ENCODE measurements around the gene SLC1A7.

SLC1A7 gene

DNA sequence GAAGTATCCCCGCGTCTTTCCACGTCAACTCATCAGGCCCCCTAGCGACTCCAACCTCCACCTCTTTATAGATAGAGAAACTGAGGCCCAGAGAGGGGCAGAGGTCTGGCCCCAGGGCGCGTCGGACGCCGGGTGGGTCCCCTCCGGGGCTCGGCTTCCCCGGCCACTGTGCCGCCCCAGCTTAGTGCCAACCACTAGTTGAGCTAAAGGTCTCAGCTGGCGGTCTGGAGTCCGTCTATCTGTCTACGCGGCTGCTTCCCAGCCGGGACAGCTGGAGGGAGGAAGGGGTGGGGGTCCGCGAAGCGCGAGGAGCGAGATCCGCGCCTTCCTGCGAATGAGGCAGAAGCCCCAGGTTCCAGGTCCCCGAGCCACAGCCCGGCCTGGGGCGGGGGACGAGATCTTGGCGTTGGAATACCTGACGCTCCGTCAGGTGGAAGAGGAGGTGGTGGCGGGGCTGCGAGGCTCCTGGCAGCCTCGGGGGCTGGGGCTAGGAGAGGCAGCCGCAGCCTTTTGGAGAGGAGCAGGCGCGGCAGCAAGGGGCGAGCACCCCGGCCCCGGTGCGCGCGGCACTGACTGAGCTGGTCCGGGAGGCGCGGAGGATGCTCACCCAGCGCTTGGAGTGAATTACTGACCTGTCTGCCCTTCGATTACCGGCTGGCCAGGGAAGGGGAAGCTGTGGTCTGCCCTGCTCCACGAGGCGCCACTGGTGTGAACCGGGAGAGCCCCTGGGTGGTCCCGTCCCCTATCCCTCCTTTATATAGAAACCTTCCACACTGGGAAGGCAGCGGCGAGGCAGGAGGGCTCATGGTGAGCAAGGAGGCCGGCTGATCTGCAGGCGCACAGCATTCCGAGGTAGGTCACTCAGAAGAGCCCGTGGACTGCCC is 79.5 kb downstream of the SLC1A7 start:
- DNase-seq (ENCODE audit: low read depth in 2 of 3, low spot score in 1 of 3): no peak

DNA sequence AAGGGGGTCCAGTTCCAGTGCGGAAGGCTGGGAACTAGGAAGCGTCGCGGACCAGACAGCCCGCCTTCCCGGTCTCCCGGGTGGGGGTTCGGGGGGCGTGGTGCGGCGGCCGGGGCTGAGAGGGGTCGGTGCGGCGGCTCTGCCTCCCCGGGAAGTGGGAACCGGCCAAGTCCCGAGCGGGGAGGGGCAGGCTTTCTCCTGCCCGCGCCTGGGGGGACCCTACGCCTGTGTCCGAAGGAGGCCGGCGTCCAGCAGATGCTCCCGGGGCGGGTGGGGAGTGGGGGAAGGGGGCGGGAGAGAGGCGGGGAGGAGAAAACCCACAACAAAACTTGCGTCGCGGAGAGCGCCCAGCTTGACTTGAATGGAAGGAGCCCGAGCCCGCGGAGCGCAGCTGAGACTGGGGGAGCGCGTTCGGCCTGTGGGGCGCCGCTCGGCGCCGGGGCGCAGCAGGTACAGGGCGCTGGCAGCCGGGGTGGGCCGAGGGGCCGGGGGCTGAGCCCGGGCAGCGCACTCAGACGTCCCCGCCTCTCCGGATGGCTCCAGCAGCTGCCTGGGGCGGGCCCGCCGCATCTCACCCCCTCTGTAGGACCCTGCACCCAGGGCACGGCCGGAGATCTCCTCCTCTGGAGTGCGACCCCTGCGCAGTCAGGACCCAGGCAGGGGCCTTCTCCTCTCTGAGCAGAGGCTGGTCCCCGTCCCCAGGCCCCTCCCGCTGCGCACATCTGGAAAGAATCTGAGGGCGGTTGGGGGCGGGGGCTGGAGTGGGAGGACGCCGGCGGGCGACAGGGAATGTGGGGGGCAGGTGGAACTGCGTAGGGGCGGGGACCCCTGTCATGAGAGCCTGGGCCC is 80.4 kb downstream of the SLC1A7 start, which contains the start of gene PODN:
Gene PODN, plus strand, starts transcription at position 355 of the 849 bp plus-strand sequence. CDS start 7,643 bp downstream, outside the sequence.
- no peak for DNase-seq (ENCODE audit: low read depth in 2 of 3, low spot score in 1 of 3)

DNA sequence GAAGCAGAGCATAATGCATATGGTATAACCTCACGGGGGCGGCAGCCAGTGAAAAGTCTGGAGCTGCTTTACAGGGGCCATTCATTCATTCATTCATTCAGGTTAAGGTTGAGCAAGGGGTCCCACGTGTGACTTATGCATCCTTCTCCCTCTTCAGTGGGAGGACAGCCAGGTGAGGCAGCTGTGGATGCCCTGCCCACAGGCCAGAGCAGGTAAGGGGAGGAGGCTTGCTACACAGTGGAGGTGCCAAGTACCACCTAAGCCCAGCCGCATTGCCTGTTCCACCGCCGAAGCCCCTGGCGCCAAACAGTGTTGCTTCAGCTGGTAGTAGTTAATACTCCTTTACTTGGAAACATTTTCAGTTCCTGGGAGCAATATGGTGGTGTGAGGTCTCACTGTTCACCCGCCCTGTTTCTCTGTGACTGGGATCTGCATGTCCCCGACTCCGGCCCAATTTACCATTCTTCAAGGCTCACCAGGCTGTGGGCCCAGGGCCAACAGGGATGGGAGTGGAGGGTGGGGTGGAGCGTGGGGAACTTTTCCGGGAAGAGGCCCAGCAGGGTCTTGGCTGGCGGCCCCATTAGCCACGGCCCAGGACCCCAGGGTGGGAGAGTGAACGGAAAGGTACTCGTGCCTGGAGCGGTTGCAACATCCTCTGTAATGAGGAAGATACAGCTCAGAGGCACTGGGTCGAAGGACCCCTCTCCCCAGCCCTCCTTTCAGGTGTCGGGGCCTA is 81.1 kb downstream of the SLC1A7 start:
- no peak for DNase-seq (ENCODE audit: low read depth in 2 of 3, low spot score in 1 of 3)

DNA sequence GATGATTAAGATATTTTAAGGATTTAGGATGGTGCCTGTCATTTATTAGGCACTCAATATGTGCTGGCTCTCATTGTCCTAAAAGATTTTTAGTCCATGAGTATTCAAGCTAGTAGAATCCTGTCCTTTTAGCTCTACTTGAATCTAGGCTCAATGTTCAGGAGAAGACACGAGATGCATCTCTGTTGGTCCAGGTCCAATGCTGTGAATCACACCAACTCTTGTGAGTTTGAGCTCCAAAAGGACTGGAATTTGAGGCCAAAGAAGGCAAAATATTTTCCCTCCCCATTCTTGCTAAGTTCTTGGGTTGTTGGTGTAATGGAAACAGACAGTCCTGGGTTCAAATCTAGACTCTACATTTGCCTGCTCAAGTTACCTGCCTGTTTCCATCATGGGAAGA is 81.9 kb downstream of the SLC1A7 start:
- no peak for DNase-seq (ENCODE audit: low read depth in 2 of 3, low spot score in 1 of 3)

DNA sequence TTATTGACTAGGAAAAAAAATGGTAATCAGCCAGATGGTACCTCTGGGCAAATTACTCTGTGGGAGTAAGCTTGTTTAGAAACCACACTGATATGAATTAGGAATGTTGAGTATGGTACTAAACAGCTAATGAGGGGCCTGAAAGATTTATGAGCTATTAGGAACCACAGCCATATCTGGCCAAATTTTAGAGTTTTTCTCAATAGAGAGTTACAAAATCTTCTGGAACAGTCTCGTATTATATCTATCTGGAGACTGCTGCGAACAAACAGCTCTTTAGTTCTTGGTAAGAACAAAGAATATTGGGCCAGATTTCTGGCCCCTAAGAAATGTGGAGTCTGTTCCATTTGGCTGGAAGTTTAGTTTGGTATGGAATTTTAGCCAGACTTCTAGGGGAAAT is 85.3 kb downstream of the SLC1A7 start:
- DNase-seq (ENCODE audit: low read depth in 2 of 3, low spot score in 1 of 3): no peak

DNA sequence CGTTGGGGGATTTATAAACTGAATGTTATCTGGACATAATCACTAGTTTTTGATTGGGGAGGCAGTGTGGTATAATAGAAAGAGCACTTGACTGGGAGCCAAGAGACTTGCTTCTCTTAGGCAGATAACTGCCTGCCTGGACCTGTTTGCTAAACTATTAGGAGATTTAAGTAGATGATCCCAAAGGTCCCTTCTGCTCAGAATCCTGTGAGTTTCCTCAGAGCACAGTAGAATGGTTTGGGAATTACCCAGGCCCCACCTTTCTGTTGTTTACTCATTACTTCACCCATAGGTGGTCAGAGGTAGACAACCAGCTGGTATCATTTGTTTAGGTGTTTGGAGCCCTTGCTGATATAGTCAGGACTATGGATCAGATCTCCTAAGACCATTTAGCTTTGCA is 90.8 kb downstream of the SLC1A7 start:
- no peak for DNase-seq (ENCODE audit: low read depth in 2 of 3, low spot score in 1 of 3)

DNA sequence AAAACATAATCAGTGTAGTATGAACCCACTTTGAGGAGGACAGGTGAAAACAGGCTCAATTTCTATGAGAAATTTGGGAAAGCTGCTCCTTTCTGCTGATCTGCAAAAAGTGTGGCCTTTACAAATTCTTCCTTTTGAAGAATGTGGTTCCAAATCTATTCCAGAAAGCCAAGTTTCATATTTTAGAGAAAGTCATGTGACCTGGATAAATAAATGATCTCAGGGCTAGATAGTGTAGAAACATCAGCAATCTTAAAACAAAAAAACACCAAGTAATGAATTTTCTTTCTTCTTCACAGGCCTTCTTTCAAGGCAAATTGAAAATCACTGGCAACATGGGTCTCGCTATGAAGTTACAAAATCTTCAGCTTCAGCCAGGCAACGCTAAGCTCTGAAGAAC is 92.1 kb downstream of the SLC1A7 start:
- no peak for DNase-seq (ENCODE audit: low read depth in 2 of 3, low spot score in 1 of 3)

DNA sequence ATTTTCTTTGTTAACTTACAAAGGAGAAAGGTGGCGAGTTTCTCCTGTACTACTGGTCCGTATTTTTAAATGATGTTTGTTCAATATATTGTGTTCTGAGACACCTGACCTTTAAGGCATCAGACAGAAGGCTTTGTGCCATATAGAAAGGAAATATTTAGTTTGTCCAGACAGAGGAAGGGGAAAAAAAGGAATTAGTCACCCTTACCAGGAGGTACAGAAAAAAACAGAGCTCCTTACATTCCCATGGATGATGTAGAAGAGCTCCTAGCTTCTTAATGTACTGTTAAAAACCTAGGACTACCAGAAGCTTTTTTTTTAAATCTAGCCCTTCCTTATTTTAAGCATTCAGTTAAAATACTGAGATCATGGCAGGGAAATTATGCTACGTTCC is 92.9 kb downstream of the SLC1A7 start:
- no peak for DNase-seq (ENCODE audit: low read depth in 2 of 3, low spot score in 1 of 3)

DNA sequence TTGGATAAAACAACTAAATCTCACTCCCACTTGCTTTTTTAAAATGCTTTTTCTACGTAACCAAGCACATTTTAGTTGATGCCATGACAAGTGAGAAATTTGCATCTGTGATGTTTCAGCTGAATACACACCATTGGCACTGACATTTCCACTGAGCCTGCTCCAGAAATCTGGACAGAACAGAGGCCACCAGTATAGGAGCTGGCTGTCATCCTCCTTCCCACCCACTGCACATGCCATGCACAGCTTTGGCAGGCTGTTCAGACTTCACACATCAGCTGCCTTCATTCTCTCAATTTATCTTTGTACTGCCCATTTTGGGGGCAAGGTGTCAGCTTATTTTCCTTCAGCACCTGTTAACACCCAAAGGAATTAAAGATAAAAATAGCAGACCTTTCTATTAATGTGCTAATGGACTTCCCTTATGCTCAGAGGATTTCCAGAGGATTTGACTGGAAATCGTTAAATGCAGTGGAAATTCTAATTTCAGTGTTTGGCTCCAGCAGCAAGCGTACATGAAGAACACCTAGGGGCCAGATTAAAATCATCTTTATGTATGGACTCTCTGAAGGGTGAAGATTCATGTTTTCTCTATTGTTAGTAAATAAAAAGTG is 93.4 kb downstream of the SLC1A7 start:
- DNase-seq (ENCODE audit: low read depth in 2 of 3, low spot score in 1 of 3): no peak

DNA sequence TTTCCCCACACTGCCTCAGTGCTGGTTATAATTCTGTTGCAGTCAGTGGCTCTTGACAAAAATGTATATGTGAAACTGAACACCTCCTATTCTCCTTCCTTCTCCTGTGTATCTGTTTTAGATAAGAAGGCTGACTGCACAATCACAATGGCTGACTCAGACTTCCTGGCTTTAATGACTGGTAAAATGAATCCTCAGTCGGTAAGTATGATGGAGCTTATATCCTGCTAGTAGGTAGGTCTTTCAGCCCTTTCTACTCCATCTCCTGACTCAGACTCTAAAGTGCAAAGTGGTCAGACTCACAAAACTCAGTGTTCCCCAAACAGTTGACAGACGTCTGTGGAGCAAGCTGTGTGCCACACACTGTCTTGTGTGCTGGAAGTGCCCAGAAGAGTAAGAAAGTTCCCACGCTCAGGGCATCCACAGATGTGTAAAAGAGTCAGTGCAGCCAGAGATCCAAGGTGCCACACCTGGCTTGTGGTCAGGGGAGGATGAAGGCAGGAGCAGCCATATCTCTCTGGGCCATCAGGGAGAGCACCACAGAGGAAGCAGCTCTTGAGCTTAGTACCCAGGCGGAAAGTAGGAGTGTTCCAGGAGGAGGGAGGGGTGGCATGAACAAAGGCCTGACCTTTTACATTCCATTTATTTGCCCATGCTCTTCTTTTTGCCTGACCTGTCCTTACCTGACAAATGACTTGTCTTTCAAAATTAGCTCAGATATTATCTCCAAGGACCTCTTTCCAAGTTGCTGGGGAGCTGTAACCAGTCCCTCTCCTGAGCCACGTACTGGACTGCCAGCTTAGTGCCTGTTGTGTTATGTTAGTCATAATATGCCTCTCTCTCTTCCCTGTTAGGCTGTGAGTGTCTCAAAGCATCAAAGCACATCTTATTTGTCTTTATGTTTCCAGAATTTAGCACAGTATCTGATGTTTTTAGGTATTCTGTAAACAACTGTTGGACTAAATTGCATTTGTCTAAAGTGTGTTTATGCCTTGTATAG is 94.4 kb downstream of the SLC1A7 start:
- DNase-seq (ENCODE audit: low read depth in 2 of 3, low spot score in 1 of 3): no peak

DNA sequence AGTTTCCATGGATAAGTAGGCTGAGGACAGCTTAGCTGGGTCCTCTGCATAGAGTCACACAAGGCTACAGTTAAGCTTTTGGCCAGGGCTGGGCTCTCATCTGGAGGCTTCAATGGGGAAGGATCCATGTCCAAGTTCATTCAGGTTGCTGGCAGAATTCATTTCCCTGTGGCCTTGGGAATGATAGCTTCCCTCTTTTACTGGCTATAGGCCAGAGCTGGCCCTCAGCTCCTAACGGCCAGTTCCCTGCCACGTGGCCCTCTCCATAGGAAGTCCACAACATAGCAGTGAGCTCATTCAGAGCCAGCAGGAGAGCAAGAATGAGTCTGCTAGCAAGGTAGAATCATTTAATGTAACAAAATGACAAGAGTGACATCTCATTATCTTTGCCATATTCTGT is 95.5 kb downstream of the SLC1A7 start:
- DNase-seq (ENCODE audit: low read depth in 2 of 3, low spot score in 1 of 3): no peak

DNA sequence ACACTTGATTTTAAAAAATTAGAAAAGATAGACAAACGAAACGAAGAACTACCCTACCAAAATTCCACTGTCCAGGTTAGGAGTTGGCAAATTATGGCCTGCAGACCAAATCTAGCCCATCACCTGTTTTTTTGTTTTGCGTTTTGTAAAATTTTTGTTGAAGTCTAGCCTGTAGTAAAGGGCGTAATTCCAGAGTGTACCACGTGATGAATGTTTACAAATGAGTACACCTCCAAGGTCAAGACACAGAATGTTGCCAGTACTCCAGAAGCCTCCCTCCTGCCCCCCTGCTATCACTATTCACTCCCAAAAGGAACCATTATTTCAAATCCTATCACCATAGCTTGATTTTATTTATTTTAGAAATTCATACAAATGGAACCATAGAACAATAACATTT is 97.5 kb downstream of the SLC1A7 start:
- DNase-seq (ENCODE audit: low read depth in 2 of 3, low spot score in 1 of 3): no peak

DNA sequence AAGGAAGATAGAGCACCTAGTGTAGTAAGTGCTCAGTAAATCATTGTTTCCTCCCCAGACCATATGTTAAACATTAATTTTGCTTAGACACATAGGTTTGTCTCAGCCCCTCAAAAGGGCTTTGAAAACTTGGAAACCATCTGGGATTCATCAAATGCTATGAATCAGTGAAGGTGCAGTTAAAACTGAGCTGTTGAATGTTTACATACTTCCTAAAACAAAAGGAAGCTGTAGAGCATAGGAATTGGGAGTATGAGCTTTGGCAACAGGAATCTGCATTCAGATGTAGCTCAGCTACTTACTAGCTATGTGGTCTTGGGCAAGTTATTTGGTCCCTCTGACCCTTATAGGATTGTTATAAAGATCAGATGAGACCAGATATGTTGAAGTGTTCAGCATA is 99.2 kb downstream of the SLC1A7 start:
- no peak for DNase-seq (ENCODE audit: low read depth in 2 of 3, low spot score in 1 of 3)

DNA sequence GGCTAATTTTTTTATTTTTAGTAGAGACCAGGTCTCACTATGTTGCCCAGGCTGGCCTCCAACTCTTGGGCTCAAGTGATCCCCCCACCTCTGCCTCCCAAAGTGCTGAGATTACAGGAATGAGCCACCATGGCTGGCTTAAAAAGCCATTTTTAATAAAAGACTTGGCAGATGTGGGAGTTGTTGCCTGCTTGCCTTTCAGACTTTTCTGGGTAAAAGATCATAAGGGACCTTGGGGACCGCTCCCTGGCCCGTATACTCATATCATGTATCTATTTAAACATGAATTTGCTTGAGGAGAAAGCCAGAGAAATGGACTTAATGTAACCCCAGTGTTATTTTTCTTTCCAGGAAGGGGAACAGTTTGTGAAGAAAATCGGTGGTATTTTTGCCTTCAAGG is 103.9 kb downstream of the SLC1A7 start:
- no peak for DNase-seq (ENCODE audit: low read depth in 2 of 3, low spot score in 1 of 3)

All from stimulated activated CD4-positive, alpha-beta T cell treated with anti-CD3 and anti-CD28 coated beads, Interleukin-12 subunit alpha, Interleukin-12 subunit beta, amount 100 ng/mL, for 48 hours (primary cell).